ENCODE data around the gene NKAIN2.

Gene NKAIN2

DNA sequence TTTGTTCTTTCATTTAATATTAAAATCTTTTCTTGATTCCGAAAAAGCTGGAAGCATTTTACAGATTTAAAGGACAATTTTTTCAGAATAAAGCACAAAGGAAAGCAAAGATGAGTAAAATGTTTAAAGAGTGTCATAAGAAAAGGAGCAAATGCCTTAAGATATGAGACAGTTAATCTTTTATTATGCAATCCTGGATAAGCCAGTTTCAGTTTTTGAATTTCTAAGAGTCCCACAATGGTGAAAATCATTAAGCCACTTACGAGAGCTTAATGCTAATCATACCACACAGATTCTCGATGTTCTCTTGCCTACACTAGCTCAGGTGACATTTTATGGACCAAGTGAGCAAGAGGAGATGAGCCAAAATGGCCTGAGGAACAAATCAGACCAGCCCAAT is 1054.9 kb downstream of the NKAIN2 start:
- Histone ChIP-seq H3K4me2 (ENCODE audit: low read depth, low read length) (no peak overlapping the region), H3K4me1 (ENCODE audit: low read length) (no peaks in the 10 kb centered on the region), H3K27me3 (replicated peaks; ENCODE audit: insufficient read depth, low read length) (no peaks in the 10 kb centered on the region), H2AFZ (ENCODE audit: low read length) (no peak overlapping the region), H3K79me2 (ENCODE audit: low read length) (no peaks in the 10 kb centered on the region), H3K9ac (ENCODE audit: low read length) (no peak overlapping the region), H3K27ac (ENCODE audit: low read length) (no peak overlapping the region), H3F3A (ENCODE audit: insufficient read depth, low read length) (no peaks in the 10 kb centered on the region), H3K9me2 (replicated peaks; ENCODE audit: insufficient read depth, low read length) (no peaks in the 10 kb centered on the region), H3K4me3 (ENCODE audit: low read length) (no peak overlapping the region), H3K9me3 (replicated peaks; ENCODE audit: insufficient read depth, low read length) (no peaks in the 10 kb centered on the region), H3K36me3 (replicated peaks; ENCODE audit: insufficient read depth, low read length) (no peaks in the 10 kb centered on the region), H4K20me1 (ENCODE audit: insufficient read depth, low read length) (no peaks in the 10 kb centered on the region)
- no peak for TF ChIP-seq EZH2phosphoT487 (IDR thresholded peaks at IDR 0.05; ENCODE audit: low read length)
- no peak for TF ChIP-seq EZH2 (optimal IDR thresholded peaks at IDR 0.05; ENCODE audit: low read depth, low read length)
- TF ChIP-seq, protein P1, sequence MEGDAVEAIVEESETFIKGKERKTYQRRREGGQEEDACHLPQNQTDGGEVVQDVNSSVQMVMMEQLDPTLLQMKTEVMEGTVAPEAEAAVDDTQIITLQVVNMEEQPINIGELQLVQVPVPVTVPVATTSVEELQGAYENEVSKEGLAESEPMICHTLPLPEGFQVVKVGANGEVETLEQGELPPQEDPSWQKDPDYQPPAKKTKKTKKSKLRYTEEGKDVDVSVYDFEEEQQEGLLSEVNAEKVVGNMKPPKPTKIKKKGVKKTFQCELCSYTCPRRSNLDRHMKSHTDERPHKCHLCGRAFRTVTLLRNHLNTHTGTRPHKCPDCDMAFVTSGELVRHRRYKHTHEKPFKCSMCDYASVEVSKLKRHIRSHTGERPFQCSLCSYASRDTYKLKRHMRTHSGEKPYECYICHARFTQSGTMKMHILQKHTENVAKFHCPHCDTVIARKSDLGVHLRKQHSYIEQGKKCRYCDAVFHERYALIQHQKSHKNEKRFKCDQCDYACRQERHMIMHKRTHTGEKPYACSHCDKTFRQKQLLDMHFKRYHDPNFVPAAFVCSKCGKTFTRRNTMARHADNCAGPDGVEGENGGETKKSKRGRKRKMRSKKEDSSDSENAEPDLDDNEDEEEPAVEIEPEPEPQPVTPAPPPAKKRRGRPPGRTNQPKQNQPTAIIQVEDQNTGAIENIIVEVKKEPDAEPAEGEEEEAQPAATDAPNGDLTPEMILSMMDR (IDR thresholded peaks at IDR 0.05; ENCODE audit: low read length) = no peak
- DNase-seq = no peak

DNA sequence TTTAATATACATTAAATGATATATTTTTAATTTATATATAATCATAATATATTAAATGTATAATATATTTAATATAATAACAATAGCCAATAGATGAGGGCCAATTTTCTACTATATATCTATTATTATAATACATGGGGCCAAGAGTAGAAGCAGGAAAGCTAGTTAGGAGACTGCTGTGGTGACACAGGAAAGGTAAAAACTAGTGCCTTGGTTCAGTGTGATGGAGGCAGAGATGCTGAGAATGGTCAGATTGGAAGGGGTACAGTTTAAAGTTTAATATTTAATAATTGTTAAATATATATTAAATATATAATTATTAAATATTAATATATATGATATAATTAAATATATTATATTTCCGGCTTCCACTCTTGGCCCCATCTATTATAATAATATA is 1055.7 kb downstream of the NKAIN2 start:
- no peak overlapping the region for H3K27ac ChIP-seq (ENCODE audit: low read length)
- H2AFZ ChIP-seq (ENCODE audit: low read length) = no peak overlapping the region
- H3K9me2 ChIP-seq (replicated peaks; ENCODE audit: insufficient read depth, low read length) = no peaks in the 10 kb centered on the region
- H3K9ac ChIP-seq (ENCODE audit: low read length) = no peak overlapping the region
- TF ChIP-seq, protein P1 (IDR thresholded peaks at IDR 0.05; ENCODE audit: low read length) = no peak
- no peak for TF ChIP-seq EZH2 (optimal IDR thresholded peaks at IDR 0.05; ENCODE audit: low read depth, low read length)
- TF ChIP-seq EZH2phosphoT487 (IDR thresholded peaks at IDR 0.05; ENCODE audit: low read length) = no peak
- no peak overlapping the region for H3K4me3 ChIP-seq (ENCODE audit: low read length)
- no peaks in the 10 kb centered on the region for H4K20me1 ChIP-seq (ENCODE audit: insufficient read depth, low read length)
- DNase-seq = no peak
- no peaks in the 10 kb centered on the region for H3K9me3 ChIP-seq (replicated peaks; ENCODE audit: insufficient read depth, low read length)
- no peaks in the 10 kb centered on the region for H3K36me3 ChIP-seq (replicated peaks; ENCODE audit: insufficient read depth, low read length)
- no peaks in the 10 kb centered on the region for H3K79me2 ChIP-seq (ENCODE audit: low read length)
- H3F3A ChIP-seq (ENCODE audit: insufficient read depth, low read length) = no peaks in the 10 kb centered on the region
- no peaks in the 10 kb centered on the region for H3K27me3 ChIP-seq (replicated peaks; ENCODE audit: insufficient read depth, low read length)
- H3K4me1 ChIP-seq (ENCODE audit: low read length) = no peaks in the 10 kb centered on the region
- H3K4me2 ChIP-seq (ENCODE audit: low read depth, low read length) = no peak overlapping the region

DNA sequence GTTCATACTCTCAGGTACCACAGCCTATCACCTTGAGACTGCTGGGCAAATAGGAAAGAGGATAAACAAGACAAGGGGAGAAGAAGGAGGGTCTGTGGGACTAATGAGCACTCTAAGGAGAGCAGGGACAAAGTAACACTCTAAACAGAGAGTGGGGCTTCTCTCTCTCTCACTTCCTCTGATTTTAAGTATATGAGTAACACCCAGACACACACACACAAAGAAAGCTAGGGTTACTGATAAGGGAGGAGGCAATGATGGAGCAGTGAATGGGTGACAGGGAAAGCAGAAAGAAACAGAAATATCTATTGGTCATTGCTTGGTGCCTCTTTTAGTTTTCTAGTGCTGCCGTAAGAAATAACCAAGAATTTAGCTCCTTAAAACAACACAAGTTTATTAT is 1062.4 kb downstream of the NKAIN2 start:
- H4K20me1 ChIP-seq (ENCODE audit: insufficient read depth, low read length) = no peaks in the 10 kb centered on the region
- no peak overlapping the region for H3K4me3 ChIP-seq (ENCODE audit: low read length)
- no peak for DNase-seq
- no peaks in the 10 kb centered on the region for H3K9me2 ChIP-seq (replicated peaks; ENCODE audit: insufficient read depth, low read length)
- H3F3A ChIP-seq (ENCODE audit: insufficient read depth, low read length) = no peaks in the 10 kb centered on the region
- H3K9me3 ChIP-seq (replicated peaks; ENCODE audit: insufficient read depth, low read length) = no peaks in the 10 kb centered on the region
- H2AFZ ChIP-seq (ENCODE audit: low read length) = no peak overlapping the region
- H3K4me1 ChIP-seq (ENCODE audit: low read length) = no peaks in the 10 kb centered on the region
- no peaks in the 10 kb centered on the region for H3K79me2 ChIP-seq (ENCODE audit: low read length)
- no peaks in the 10 kb centered on the region for H3K36me3 ChIP-seq (replicated peaks; ENCODE audit: insufficient read depth, low read length)
- TF ChIP-seq EZH2phosphoT487 (IDR thresholded peaks at IDR 0.05; ENCODE audit: low read length) (no peak), EZH2 (optimal IDR thresholded peaks at IDR 0.05; ENCODE audit: low read depth, low read length) (no peak)
- TF ChIP-seq, protein P1 (IDR thresholded peaks at IDR 0.05; ENCODE audit: low read length) = no peak
- no peak overlapping the region for H3K9ac ChIP-seq (ENCODE audit: low read length)
- no peak overlapping the region for H3K27ac ChIP-seq (ENCODE audit: low read length)
- H3K27me3 ChIP-seq (replicated peaks; ENCODE audit: insufficient read depth, low read length) = no peaks in the 10 kb centered on the region
- no peak overlapping the region for H3K4me2 ChIP-seq (ENCODE audit: low read depth, low read length)
